HG02571 (cell line): ENCODE results near the gene KDM5B.
"Not testable (repeated sequence)": the region's sequence is repeated elsewhere in the genome, so short reads cannot be mapped to it uniquely, and the experiment has no call there.

Source experiments
- ATAC-seq: cut with Tn5 transposase; IDR thresholded peaks from one replicate; pipeline ENCODE4 v1.9.1; 2021; ENCODE audit warnings: mild to moderate bottlenecking, moderate library complexity; ENCODE audit not compliant: unreplicated experiment

The KDM5B gene

DNA sequence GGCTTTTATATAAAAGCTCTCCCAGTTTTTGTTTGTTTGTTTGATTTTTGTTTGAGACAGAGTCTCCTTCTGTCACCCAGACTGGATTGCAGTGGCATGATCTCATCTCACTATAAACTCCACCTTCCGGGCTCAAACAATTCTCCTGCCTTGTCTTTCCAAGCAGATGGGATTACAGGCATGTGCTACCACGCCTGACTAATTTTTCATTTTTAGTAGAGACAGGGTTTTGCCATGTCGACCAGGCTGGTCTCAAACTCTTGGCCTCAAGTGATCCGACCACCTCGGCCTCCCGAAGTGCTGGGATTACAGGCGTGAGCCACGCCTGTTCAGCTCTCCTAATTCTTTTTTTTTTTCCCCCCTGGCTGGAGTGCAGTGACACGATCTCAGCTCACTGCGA is 6.9 kb upstream of the KDM5B start:
- ATAC-seq = no peak

GRCh38 chr1:202812176-202813026 is 4.2 kb upstream of the KDM5B start:
- ATAC-seq = no peak

- peak; percentile 21 for ATAC-seq
Observed at GRCh38 chr1:202811296-202812175, 3.3 kb upstream of the KDM5B start.

DNA sequence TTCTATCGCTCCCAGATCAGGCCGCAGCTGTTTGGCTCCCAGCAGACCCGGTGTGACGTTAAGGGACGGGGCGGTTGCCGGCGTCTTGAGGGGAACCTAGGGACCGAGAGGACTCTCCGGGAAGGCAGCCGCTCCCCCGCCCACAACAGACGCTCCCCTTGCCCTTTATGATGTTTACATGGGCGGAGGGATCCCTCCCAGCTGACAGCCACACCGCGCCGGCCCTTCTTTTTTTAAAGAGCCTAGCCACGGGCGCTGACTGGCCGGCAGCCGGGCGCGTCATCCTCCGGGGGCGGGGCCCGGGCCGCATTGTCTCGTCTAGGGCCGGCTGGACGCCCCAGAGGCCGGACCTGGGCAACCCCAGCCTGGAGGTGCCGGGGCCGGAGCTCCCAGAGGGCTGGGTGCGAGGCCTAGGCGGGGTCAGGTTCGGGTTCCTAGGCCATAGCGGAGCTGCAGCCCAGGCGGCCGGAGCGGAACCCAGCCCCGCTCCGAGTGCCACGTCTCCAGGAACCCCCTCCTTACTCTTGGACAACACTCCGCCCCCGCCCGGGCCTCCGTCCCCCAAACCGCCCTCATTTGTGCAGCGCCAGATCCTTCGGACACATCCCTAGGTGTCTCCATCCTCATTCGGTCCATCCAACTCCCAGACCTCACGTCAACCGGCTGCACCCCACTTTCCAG is 2.5 kb upstream of the KDM5B start, which contains the start of gene PCAT6:
PCAT6 (plus strand) TSS at position 340 of the 681 bp plus-strand sequence.
- peak; percentile 74 for ATAC-seq

- ATAC-seq = no peak
Observed at GRCh38 chr1:202810193-202810614, 2.0 kb upstream of the KDM5B start.

- ATAC-seq = no peak
Observed at GRCh38 chr1:202809597-202810159, 1.5 kb upstream of the KDM5B start.

DNA sequence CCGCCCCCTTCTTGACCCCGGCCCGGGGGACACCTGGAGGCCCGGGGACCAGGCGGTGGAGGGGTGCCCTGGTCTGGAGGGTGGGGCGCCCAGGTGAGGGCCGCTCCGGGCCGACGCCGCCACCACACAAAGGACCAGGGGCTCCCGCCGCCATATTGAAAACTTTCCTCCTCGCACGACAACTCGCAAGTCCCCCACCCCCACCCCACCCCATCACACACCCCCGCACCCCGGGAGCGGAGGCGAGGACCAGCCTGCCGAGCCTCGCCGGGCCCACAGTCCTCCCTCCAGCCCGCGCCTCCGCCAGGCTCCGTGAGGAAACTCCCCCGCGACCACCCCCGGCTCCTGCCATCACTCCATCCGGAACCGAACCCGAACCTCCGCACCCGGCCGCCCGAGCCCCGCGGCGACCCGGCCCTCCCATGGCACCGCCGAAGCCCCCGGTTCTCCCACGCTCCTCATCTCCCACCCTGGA is 733 bp downstream of the KDM5B start:
- ATAC-seq = no peak

DNA sequence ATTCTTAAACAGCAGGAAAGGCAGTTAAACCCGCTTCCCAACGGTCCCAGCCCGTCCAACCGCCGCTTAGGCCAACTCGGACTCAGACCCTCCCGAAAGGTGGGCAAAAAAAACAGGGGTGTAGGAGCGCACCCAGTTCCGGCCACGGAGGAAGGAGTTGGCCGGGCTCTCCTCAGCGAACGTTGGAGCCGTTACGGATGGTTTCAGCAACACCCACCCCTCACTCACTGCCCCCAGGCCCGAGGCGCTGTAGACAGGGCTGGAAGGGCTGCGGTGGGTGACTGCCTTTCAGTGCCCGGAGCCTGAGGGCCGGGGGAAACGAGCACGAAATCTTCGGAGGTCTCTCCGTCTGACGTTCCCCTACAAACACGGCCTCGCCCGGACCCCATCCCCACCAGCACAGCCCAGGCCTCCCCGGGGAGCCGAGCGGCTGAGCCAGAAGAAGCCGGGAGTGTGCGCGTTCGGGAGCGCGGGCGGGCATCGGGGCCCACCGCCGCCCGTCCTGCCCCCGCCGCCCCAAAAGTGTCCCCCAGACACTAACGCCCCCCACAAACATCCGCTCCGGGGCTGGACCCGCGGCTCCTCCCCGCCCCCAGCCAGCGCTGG is 1.3 kb downstream of the KDM5B start:
- no peak for ATAC-seq

DNA sequence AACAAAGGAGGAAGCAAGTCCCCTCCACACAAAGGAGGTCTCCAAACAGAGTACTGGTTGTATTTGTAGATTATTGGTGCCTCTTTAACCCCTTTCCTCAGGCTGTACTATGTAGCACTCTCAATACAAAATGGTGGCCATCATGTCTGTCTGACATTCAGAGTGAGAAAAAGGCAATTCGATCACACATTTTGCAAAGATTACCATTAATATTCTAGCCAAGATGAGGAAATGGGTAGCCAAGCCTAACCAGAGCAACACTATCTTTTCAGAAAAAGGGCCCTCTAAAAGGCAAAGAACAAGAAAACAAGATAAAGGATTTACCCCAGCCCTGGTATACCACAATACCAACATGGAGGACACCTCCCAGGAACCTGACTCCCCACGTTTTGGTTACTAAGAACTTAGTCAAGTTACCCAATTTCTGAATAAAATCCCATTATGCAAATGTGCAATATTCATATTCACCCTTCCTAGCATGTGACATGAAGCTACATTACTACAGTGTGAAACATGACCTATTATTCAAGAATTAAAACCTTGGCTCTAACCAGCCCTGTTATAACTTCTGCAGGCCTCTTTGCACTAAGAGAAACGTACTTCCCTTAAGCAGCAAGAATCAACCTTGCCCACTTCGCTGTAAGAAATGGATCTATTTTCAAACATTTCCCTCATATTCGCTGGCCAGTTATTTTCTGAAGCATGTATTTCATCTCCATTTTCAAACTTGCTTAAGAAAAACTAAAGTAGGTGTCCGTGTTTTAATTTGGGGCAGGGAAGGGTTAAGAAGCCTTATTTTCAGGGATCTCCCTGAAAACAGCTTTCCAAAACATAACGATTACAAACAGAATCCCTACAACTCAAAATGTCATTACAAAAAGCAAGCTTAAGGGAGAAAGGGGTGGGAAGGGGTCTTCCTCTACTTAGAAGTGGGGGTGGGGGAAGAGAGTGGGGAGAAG is 2.1 kb downstream of the KDM5B start:
- ATAC-seq = no peak

- ATAC-seq = no peak
Observed at GRCh38 chr1:202804126-202804525, 4.1 kb downstream of the KDM5B start.

GRCh38 chr1:202802998-202803932 is 5.0 kb downstream of the KDM5B start:
- no peak for ATAC-seq

GRCh38 chr1:202802034-202802433 is 6.2 kb downstream of the KDM5B start:
- no peak for ATAC-seq

DNA sequence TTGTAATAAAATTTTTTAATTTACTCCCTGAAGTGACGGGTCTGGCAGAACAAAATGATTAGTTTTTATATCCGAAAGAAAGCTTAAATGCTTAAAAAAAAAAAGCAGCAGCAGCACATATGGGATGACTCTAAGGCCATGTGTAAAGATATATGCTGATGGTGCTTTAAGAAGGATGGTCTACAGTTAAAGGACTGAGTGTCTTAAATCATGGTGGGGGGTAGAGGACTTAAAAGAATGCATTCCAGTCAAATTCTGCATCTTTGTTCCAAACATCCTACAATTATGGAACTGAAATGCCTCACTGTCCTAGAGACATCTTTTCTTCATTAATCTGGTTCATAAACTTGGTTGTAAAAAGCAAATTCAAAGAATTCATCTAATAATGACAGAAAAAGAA is 7.0 kb downstream of the KDM5B start:
- no peak for ATAC-seq

- no peak for ATAC-seq
Observed at GRCh38 chr1:202800742-202801141, 7.5 kb downstream of the KDM5B start.

- no peak for ATAC-seq
Observed at GRCh38 chr1:202798792-202799331, 9.4 kb downstream of the KDM5B start.

DNA sequence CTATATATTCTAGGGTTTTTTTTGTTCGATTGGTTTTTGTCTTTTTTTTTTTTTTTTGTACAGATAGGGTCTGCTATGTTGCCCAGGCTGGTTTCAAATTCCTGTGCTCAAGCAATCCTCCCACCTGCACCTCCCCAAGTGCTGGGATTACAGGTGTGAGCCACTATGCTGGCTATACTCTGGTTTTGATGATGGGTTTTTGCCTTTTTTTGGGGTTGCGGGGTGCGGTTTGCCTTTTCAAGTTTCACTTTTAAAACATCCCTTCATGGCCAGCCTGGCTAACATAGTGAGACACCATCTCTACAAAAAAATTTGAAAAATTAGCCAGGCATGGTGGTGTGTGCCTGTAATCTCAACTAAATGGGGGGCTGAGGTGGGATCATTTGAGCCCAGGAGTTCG is 10.0 kb downstream of the KDM5B start:
- ATAC-seq = no peak

GRCh38 chr1:202796670-202797069 is 11.6 kb downstream of the KDM5B start:
- no peak for ATAC-seq

DNA sequence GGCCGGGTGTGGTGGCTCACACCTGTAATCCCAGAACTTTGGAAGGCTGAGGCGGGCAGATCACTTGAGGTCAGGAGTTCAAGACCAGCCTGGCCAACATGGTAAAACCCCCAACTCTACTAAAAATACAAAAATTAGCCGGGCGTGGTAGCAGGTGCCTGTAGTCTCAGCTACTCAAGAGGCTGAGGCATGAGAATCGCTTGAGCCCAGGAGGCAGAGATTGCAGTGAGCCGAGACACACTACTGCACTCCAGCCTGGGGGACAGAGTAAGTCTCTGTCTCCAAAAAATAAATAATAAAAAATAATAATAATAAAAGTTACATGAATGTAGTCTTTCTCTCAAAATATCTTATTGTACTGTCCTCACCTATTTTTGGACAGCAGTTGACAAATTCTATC is 13.3 kb downstream of the KDM5B start:
- not testable (repeated sequence) for ATAC-seq
